Measurements from ENCODE around the gene OR51F1. TPM values are rescaled to one million over a fixed set of nuclear protein-coding genes. Genes with fewer than 3 reads are reported as not detected.

The OR51F1 gene
- total and polyA plus RNA-seq, 2 of the 4 experiments (the other 2 are of a cell fraction) = not detected

- Histone ChIP-seq H3K9ac (ENCODE audit: low read depth, low read length) (no peak overlapping the region), H3K9me1 (ENCODE audit: insufficient read depth, low read length) (no peaks in the 10 kb centered on the region), H4K8ac (ENCODE audit: low read depth in 2 of 2, low read length in 2 of 2) (no peak overlapping the region), H3K36me3 (ENCODE audit: control insufficient read depth, insufficient read depth, low read length) (no peaks in the 10 kb centered on the region), H2BK5ac (ENCODE audit: low read depth, low read length, poor library complexity, severe bottlenecking) (no peak overlapping the region), H4K20me1 (ENCODE audit: insufficient read depth, low read length) (no peaks in the 10 kb centered on the region), H3K27me3 (ENCODE audit: control insufficient read depth, insufficient read depth, low read length) (no peaks in the 10 kb centered on the region; the same call in 1 of the 2 replicates), H3K18ac (ENCODE audit: low read depth, low read length) (no peak overlapping the region), H3K14ac (replicated peaks; ENCODE audit: low read depth, low read length) (no peak overlapping the region), H2AK9ac (replicated peaks; ENCODE audit: low read depth, low read length, poor library complexity) (no peak overlapping the region), H2BK120ac (ENCODE audit: low read depth, low read length) (no peak overlapping the region), H3K9me3 (ENCODE audit: control insufficient read depth, insufficient read depth, low read length) (no peaks in the 10 kb centered on the region), H2AK5ac (ENCODE audit: low read depth, low read length) (no peak overlapping the region), H2BK15ac (ENCODE audit: low read depth, low read length) (no peak overlapping the region), H3K4me2 (ENCODE audit: low read depth, low read length) (no peak overlapping the region), H4K91ac (ENCODE audit: insufficient read depth, low read depth, low read length) (no peak overlapping the region), H2BK20ac (ENCODE audit: low read depth, low read length) (no peak overlapping the region), H3K4me1 (ENCODE audit: control insufficient read depth, insufficient read depth, low read length) (no peaks in the 10 kb centered on the region), H2AFZ (replicated peaks; ENCODE audit: low read length, poor library complexity) (no peak overlapping the region), H3K4me3 (ENCODE audit: insufficient read depth, low read depth, low read length) (no peak overlapping the region), H3K4ac (ENCODE audit: low read depth, low read length) (no peak overlapping the region), H3K56ac (ENCODE audit: extremely low read depth, insufficient read depth, low read length) (no peak overlapping the region), H3K23ac (ENCODE audit: low read depth, low read length) (no peak overlapping the region), H3K27ac (ENCODE audit: insufficient read depth, low read length) (no peak overlapping the region), H4K5ac (ENCODE audit: low read depth, low read length) (no peak overlapping the region), H3K79me1 (ENCODE audit: low read depth in 1 of 2, low read length in 2 of 2) (no peaks in the 10 kb centered on the region)
- dilution Hi-C loops (cut with HindIII; ENCODE audit: low sequenced_read_pairs, unreplicated experiment) = no loop called here
- in situ Hi-C loops (cut with MboI; ENCODE audit: low sequenced_read_pairs) = no loop called here
- ChIA-PET POLR2A (ENCODE audit: unreplicated experiment) (no interaction called here), CTCF (no interaction called here)
- no peak for ATAC-seq (ENCODE audit: low read depth)
- intact Hi-C loops (cut with micrococcal nuclease) = no loop called here
- TF ChIP-seq ELK1 (IDR thresholded peaks at IDR 0.05; ENCODE audit: borderline replicate concordance, low read depth, low read length) = no peak
- TF ChIP-seq MXI1 (IDR thresholded peaks at IDR 0.05; ENCODE audit: borderline replicate concordance, low read depth, low read length) = no peak
- TF ChIP-seq CEBPB (IDR thresholded peaks at IDR 0.05; ENCODE audit: low read depth, low read length) = no peak
- no peak for TF ChIP-seq MAFK (IDR thresholded peaks at IDR 0.05; ENCODE audit: low read depth, low read length)
- no peak for TF ChIP-seq MAZ (IDR thresholded peaks at IDR 0.05; ENCODE audit: borderline replicate concordance, low read depth, low read length)
- no peak for TF ChIP-seq RCOR1 (IDR thresholded peaks at IDR 0.05; ENCODE audit: insufficient replicate concordance, low read length)
- TF ChIP-seq FOS (IDR thresholded peaks at IDR 0.05; ENCODE audit: low read depth, low read length) = no peak
- no peak for TF ChIP-seq POLR2A (IDR thresholded peaks at IDR 0.05; ENCODE audit: low read depth, low read length)
- TF ChIP-seq RAD21 (IDR thresholded peaks at IDR 0.05; ENCODE audit: low read length) = no peak
- no peak for TF ChIP-seq SMC3 (IDR thresholded peaks at IDR 0.05; ENCODE audit: low read depth, low read length)
- TF ChIP-seq RFX5 (IDR thresholded peaks at IDR 0.05; ENCODE audit: low read depth, low read length) = no peak
- no peak for TF ChIP-seq CHD1 (IDR thresholded peaks at IDR 0.05; ENCODE audit: low read depth, low read length)
- TF ChIP-seq CTCF (conservative IDR thresholded peaks at IDR 0.05; ENCODE audit: low read depth, low read length) = no peak
- no peak for TF ChIP-seq BHLHE40 (IDR thresholded peaks at IDR 0.05; ENCODE audit: low read depth, low read length)
- TF ChIP-seq, protein P1, sequence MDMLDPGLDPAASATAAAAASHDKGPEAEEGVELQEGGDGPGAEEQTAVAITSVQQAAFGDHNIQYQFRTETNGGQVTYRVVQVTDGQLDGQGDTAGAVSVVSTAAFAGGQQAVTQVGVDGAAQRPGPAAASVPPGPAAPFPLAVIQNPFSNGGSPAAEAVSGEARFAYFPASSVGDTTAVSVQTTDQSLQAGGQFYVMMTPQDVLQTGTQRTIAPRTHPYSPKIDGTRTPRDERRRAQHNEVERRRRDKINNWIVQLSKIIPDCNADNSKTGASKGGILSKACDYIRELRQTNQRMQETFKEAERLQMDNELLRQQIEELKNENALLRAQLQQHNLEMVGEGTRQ (IDR thresholded peaks at IDR 0.05; ENCODE audit: low read depth, low read length) = no peak
- TF ChIP-seq NFE2L2 (IDR thresholded peaks at IDR 0.05; ENCODE audit: low read depth, low read length) = no peak
- no CpG with 5 or more reads among the region's 6 CpGs for whole genome bisulfite sequencing, 2 experiments (ENCODE audit: extremely low coverage in 2 of 2, insufficient read length in 1 of 2)
- no TSS peak for BruUV-seq (replicated peaks)
- DNase-seq = no peak
Measured at GRCh38 chr11:4766420-4767043, 3.2 kb downstream of the OR51F1 start.
